Nephron (organoid): ENCODE results near the gene TCOF1.

Source experiments
- H3K27ac Mint-ChIP-seq, 3 experiments: 2 replicates each; pipeline ENCODE4 v1.8.0; 2020; ENCODE audit warnings: mixed read lengths in 3 of 3, mild to moderate bottlenecking in 2 of 3, moderate library complexity in 1 of 3
- H3K27me3 Mint-ChIP-seq: 2 replicates; pipeline ENCODE4 v1.8.0; 2021; ENCODE audit warnings: low read depth, mild to moderate bottlenecking, moderate library complexity, mixed read lengths
- H3K36me3 Mint-ChIP-seq: 2 replicates; pipeline ENCODE4 v1.8.0; 2020; ENCODE audit warnings: low read depth, mixed read lengths
- H3K4me1 Mint-ChIP-seq: 2 replicates; pipeline ENCODE4 v1.8.0; 2020; ENCODE audit warnings: mixed read lengths
- H3K4me3 Mint-ChIP-seq, 3 experiments: 2 replicates each; pipeline ENCODE4 v1.8.0; 2020; ENCODE audit warnings: mild to moderate bottlenecking in 3 of 3, mixed read lengths in 3 of 3, moderate library complexity in 2 of 3
- H3K9me3 Mint-ChIP-seq: 2 replicates; pipeline ENCODE4 v1.8.0; 2020; ENCODE audit warnings: mixed read lengths
- TF ChIP-seq, protein P1 (sequence below), 3 experiments: fragments of 200-600 bp; sonication (generic); IDR thresholded peaks; one replicate each; pipeline ENCODE4 v1.5.0; 2021; ENCODE audit warnings: antibody characterized with exemption in 3 of 3; ENCODE audit not compliant: unreplicated experiment in 3 of 3

The TCOF1 gene

GRCh38 chr5:150341331-150341730 lies 16.2 kb upstream of the TCOF1 start:
- H3K27me3 Mint-ChIP-seq: no peaks in the 10 kb centered on the region
- H3K27ac Mint-ChIP-seq: no peak overlapping the region
- peaks cover 21% of the 10 kb centered on the region for H3K4me1 Mint-ChIP-seq
- TF ChIP-seq, protein P1, sequence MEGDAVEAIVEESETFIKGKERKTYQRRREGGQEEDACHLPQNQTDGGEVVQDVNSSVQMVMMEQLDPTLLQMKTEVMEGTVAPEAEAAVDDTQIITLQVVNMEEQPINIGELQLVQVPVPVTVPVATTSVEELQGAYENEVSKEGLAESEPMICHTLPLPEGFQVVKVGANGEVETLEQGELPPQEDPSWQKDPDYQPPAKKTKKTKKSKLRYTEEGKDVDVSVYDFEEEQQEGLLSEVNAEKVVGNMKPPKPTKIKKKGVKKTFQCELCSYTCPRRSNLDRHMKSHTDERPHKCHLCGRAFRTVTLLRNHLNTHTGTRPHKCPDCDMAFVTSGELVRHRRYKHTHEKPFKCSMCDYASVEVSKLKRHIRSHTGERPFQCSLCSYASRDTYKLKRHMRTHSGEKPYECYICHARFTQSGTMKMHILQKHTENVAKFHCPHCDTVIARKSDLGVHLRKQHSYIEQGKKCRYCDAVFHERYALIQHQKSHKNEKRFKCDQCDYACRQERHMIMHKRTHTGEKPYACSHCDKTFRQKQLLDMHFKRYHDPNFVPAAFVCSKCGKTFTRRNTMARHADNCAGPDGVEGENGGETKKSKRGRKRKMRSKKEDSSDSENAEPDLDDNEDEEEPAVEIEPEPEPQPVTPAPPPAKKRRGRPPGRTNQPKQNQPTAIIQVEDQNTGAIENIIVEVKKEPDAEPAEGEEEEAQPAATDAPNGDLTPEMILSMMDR (IDR thresholded peaks at IDR 0.05; ENCODE audit: unreplicated experiment in 3 of 3): no peak
- H3K4me3 Mint-ChIP-seq: no peak overlapping the region
- H3K9me3 Mint-ChIP-seq: no peaks in the 10 kb centered on the region
- H3K36me3 Mint-ChIP-seq: no peaks in the 10 kb centered on the region

GRCh38 chr5:150341989-150342388 lies 15.5 kb upstream of the TCOF1 start:
- TF ChIP-seq, protein P1 (IDR thresholded peaks at IDR 0.05; ENCODE audit: unreplicated experiment in 3 of 3): no peak
- Mint-ChIP-seq H3K4me1 (peaks cover 21% of the 10 kb centered on the region), H3K9me3 (no peaks in the 10 kb centered on the region), H3K4me3 (no peak overlapping the region), H3K27ac (no peak overlapping the region), H3K27me3 (no peaks in the 10 kb centered on the region), H3K36me3 (no peaks in the 10 kb centered on the region)

DNA sequence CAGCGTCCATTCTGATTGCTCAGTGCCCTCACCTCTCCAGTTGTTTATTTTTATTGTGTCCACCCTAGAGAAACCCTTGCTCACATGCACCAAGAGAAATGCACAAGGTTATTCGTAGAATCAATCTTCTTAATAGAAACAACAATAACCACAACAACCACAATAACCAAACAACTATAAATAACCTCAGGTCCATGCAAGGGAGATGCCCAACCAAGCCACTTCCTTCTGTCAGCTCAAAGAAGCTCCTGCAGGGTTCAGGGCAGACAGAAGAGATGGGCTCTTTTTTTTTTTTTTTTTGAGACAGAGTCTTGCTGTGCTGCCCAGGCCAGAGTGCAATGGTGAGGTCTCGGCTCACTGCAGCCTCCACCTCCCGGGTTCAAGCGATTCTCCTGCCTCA lies 14.9 kb upstream of the TCOF1 start:
- TF ChIP-seq, protein P1 (IDR thresholded peaks at IDR 0.05; ENCODE audit: unreplicated experiment in 3 of 3): no peak
- no peak overlapping the region for H3K4me3 Mint-ChIP-seq
- no peaks in the 10 kb centered on the region for H3K36me3 Mint-ChIP-seq
- H3K27ac Mint-ChIP-seq: no peak overlapping the region
- H3K9me3 Mint-ChIP-seq: no peaks in the 10 kb centered on the region
- H3K27me3 Mint-ChIP-seq: no peaks in the 10 kb centered on the region
- H3K4me1 Mint-ChIP-seq: peaks cover 17% of the 10 kb centered on the region

GRCh38 chr5:150343994-150344631 lies 13.4 kb upstream of the TCOF1 start:
- H3K4me1 Mint-ChIP-seq: peaks cover 11% of the 10 kb centered on the region
- H3K36me3 Mint-ChIP-seq: no peaks in the 10 kb centered on the region
- no peak overlapping the region for H3K27ac Mint-ChIP-seq
- H3K4me3 Mint-ChIP-seq: no peak overlapping the region
- TF ChIP-seq, protein P1 (IDR thresholded peaks at IDR 0.05; ENCODE audit: unreplicated experiment in 3 of 3): no peak
- H3K27me3 Mint-ChIP-seq: no peaks in the 10 kb centered on the region
- no peaks in the 10 kb centered on the region for H3K9me3 Mint-ChIP-seq

- no peaks in the 10 kb centered on the region for H3K9me3 Mint-ChIP-seq
These were observed 11.8 kb upstream of the TCOF1 start for GRCh38 chr5:150345716-150346115.

DNA sequence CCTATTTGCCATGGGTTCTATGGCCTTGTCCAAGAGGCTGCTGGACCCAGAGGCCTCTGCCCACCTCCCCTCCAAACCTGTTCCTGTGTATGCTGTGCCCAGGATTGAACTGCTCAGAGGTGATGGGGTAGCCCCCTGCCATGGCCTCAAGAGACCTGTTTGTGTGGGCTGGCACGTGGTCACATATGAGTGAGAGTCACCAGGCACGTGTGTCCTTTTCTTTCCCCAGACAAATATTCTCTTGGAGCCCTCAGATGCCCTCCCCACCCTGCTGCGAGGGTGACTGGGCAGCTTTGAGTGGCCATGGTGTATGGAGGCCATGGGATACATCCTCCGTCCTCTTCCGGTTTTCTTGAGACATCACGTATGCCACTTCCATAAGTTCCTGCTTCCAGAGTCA lies 10.9 kb upstream of the TCOF1 start:
- Mint-ChIP-seq H3K4me1 (peaks cover 5% of the 10 kb centered on the region), H3K4me3 (no peak overlapping the region), H3K27me3 (no peaks in the 10 kb centered on the region), H3K36me3 (no peaks in the 10 kb centered on the region), H3K9me3 (no peaks in the 10 kb centered on the region), H3K27ac (no peak overlapping the region)
- TF ChIP-seq, protein P1 (IDR thresholded peaks at IDR 0.05; ENCODE audit: unreplicated experiment in 3 of 3): no peak

More at GRCh38 chr5:150345716-150346115, 11.8 kb upstream of the TCOF1 start:
- TF ChIP-seq, protein P1 (IDR thresholded peaks at IDR 0.05; ENCODE audit: unreplicated experiment in 3 of 3): no peak
- Mint-ChIP-seq H3K4me3 (no peak overlapping the region), H3K27ac (no peak overlapping the region), H3K36me3 (no peaks in the 10 kb centered on the region), H3K4me1 (peaks cover 3% of the 10 kb centered on the region), H3K27me3 (no peaks in the 10 kb centered on the region)
